HG02798 (cell line): ENCODE data around the gene CCDC3.
"Not testable (repeated sequence)": the region's sequence is repeated elsewhere in the genome, so short reads cannot be mapped to it uniquely, and the experiment has no call there.

ENCODE experiments used
- ATAC-seq: cut with Tn5 transposase; IDR thresholded peaks from one replicate; pipeline ENCODE4 v1.9.1; 2021; ENCODE audit warnings: mild to moderate bottlenecking; ENCODE audit not compliant: unreplicated experiment, poor library complexity

The CCDC3 gene

GRCh38 chr10:12902135-12902572 is 99.4 kb downstream of the CCDC3 start:
- ATAC-seq: no peak

GRCh38 chr10:12899546-12899945 is 102.0 kb downstream of the CCDC3 start:
- no peak for ATAC-seq

- ATAC-seq: no peak
Measured at GRCh38 chr10:12898271-12898670, 103.2 kb downstream of the CCDC3 start.

- no peak for ATAC-seq
Measured at GRCh38 chr10:12897278-12897677, 104.2 kb downstream of the CCDC3 start.

GRCh38 chr10:12896251-12896650 is 105.3 kb downstream of the CCDC3 start:
- ATAC-seq: no peak

GRCh38 chr10:12892924-12893323 is 108.6 kb downstream of the CCDC3 start:
- ATAC-seq: no peak

- ATAC-seq: no peak
Measured at GRCh38 chr10:12890958-12891357, 110.6 kb downstream of the CCDC3 start.

GRCh38 chr10:12888470-12888869 is 113.0 kb downstream of the CCDC3 start:
- no peak for ATAC-seq

- ATAC-seq: no peak
Measured at GRCh38 chr10:12887780-12888179, 113.7 kb downstream of the CCDC3 start.

GRCh38 chr10:12884851-12885250 is 116.7 kb downstream of the CCDC3 start:
- no peak for ATAC-seq

- no peak for ATAC-seq
Measured at GRCh38 chr10:12880423-12880822, 121.1 kb downstream of the CCDC3 start.

GRCh38 chr10:12877150-12877549 is 124.4 kb downstream of the CCDC3 start:
- no peak for ATAC-seq

GRCh38 chr10:12876266-12876665 is 125.2 kb downstream of the CCDC3 start:
- ATAC-seq: no peak

- ATAC-seq: no peak
Measured at GRCh38 chr10:12875100-12875499, 126.4 kb downstream of the CCDC3 start.

GRCh38 chr10:12874501-12874900 is 127.0 kb downstream of the CCDC3 start:
- no peak for ATAC-seq

- no peak for ATAC-seq
Measured at GRCh38 chr10:12873172-12873571, 128.3 kb downstream of the CCDC3 start.

GRCh38 chr10:12872577-12872976 is 128.9 kb downstream of the CCDC3 start:
- ATAC-seq: no peak

GRCh38 chr10:12869427-12869826 is 132.1 kb downstream of the CCDC3 start:
- ATAC-seq: no peak

- no peak for ATAC-seq
Measured at GRCh38 chr10:12868229-12868628, 133.3 kb downstream of the CCDC3 start.

- not testable (repeated sequence) for ATAC-seq
Measured at GRCh38 chr10:12865515-12865914, 136.0 kb downstream of the CCDC3 start.

GRCh38 chr10:12862459-12862858 is 139.1 kb downstream of the CCDC3 start:
- ATAC-seq: no peak

- ATAC-seq: no peak
Measured at GRCh38 chr10:12854988-12855387, 146.5 kb downstream of the CCDC3 start.

GRCh38 chr10:12852687-12853086 is 148.8 kb downstream of the CCDC3 start:
- no peak for ATAC-seq
